HG03571 (cell line): ENCODE data around the gene MB.
"Not testable (repeated sequence)": the region's sequence is repeated elsewhere in the genome, so short reads cannot be mapped to it uniquely, and the experiment has no call there.

Experiments
- ATAC-seq: cut with Tn5 transposase; IDR thresholded peaks from one replicate; pipeline ENCODE4 v1.9.1; 2021; ENCODE audit not compliant: unreplicated experiment

Gene MB

DNA sequence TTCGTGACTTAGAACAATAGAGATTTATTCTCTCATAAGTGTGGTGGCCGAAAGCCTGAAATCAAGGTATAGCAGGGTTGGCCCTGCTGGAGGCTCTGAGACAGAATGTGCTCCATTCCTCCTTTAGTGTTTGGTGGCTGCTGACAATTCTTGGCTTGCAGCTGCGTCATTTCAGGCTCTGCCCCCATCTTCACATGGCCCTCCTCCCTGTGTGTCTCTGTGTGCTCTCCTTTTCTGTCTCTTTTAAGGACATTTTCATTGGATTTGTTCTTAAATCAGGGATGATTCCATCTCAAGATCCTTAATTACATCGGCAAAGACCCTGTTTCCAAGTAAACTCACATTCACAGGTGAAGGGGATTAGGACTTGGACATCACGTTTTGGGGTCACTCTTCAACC, 20.9 kb upstream of the MB start:
- ATAC-seq: no peak

GRCh38 chr22:35637254-35637653, 20.1 kb upstream of the MB start:
- no peak for ATAC-seq

GRCh38 chr22:35634943-35635540, 17.9 kb upstream of the MB start:
- ATAC-seq: no peak

- no peak for ATAC-seq
These were observed 16.9 kb upstream of the MB start for GRCh38 chr22:35634015-35634414.

DNA sequence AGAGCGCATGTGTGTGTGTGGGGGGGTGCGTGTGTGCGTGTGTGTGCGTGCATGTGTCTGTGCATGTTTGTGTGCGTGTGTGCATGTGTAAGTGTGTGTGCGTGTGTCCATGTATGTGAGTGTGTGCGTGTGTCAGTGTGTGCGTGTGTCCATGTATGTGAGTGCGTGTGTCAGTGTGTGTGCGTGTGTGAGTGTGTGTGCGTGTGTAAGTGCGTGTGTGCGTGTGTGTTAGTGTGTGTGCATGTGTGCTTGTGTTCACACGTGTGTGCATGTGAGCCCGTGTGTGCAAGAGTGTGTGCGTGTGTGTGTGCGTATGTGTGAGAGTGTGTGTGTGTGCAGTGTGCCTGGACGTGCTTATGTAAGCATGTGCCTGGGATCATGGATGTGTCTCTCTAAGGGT, 16.4 kb upstream of the MB start:
- ATAC-seq: no peak

DNA sequence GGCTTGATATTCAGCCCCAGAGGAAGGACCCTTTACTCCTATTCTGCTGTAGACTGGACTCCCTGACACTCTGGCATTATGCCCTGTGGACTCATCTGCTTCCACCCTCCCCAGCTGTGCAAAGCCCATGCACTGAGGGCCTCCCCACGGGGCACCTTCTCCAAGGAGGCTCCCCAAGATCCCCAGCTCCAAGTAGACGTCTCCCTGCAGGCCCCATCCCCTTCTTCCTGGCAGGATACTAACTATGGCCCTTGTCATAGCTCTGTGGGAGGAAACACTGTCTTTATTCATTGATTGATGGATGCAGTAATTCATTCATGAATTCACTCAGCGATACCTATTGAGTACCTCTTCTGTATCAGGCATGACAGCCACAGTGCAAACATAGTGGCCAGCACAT, 15.8 kb upstream of the MB start:
- ATAC-seq: no peak

- ATAC-seq: no peak
These were observed 14.5 kb upstream of the MB start for GRCh38 chr22:35631597-35631996.

DNA sequence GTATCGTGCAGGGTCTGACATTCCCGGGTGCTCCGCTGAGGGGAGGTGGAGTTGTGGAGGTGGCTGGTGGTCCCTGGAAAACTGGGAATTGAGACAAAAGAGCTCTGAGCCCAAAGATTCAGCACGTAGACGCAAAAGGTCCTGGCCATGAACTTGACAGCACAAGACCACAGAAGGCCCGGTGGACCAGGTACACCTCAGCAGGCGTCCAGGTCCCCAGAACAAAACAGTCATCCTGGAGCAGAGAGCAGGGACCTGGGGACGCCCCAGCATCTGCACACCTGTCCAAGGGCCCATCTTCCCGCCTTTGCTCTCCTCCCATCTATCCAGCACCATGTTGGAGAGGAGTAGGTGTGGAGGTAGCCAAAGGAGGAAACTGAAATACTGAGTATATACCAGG, 13.8 kb upstream of the MB start:
- no peak for ATAC-seq

GRCh38 chr22:35630387-35630793, 13.3 kb upstream of the MB start:
- no peak for ATAC-seq

DNA sequence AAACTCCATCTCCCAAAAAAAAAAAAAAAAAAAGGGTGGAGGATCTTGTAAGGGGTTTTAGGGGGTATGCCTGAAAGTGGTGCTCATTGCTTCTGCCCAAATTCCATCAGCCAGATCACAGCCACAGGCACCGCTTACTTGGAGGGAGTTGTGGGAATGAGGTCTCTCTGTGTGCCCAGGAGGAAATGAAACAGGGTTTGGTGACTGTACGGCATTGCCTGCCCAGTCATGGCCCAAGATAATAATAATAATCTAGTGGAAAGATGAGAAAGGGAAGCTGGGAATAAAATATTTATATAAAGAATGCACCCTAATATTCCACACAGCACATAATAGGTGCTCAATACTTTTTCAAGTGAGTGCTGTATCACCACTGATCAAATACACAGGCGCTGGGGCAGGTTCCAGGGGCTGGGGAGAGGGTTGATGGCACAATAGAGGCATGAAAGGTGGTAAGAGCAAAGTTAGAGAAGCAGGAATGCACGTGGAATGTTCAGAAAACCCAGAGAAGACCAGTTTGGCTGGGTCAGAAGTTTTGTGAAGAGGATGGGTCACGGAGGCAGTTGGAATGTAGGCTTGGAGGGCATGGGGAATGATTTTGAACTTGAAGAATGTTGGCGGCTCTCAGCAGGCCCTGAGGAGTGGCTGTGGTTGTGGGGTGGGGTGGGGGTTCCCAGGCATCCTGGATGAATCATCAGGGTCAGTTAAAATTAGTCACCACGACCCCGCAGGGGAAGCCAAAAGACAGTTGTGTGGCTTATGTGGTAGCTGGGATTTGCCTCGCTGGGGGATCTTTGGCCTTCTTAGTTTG, 12.5 kb upstream of the MB start:
- ATAC-seq: no peak

GRCh38 chr22:35628732-35629131, 11.6 kb upstream of the MB start:
- no peak for ATAC-seq

DNA sequence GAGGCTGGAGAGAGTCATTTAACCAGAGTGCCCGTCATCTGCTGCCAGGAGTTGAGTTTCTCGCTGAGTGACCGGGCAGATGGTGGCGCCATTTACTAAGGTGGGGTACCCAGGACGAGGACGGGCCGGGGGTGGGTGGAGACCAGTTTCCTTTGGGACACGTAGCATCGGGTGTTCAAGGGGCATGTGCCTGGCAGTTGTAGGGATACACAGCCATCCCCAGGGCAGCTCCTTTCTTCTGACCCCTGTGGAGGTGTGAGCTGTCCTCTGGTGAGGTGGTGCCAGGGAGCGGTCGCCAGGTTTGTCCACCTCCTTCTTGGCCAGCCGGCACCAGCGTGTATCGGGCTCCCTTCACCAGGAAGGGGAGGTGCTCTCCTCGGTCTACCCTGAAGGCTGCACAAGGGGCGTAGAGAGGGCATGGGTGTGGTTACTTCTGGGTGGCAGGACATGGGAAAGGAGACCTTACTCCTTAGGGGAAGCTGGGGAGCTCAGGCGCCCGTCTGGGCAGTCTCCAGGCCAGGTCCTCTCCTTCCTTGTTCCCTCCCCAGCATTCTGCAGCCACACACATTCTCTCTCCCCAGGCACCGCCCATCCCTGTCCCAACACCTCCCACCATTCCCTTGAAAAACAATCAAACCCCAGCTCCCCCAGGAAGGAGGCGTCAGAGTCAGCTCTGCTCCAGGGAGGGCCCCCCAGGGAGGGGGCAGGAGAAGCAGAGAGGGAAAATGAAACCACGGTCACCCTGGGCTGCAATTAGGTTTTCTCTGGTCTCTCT, 10.3 kb upstream of the MB start:
- ATAC-seq: no peak

DNA sequence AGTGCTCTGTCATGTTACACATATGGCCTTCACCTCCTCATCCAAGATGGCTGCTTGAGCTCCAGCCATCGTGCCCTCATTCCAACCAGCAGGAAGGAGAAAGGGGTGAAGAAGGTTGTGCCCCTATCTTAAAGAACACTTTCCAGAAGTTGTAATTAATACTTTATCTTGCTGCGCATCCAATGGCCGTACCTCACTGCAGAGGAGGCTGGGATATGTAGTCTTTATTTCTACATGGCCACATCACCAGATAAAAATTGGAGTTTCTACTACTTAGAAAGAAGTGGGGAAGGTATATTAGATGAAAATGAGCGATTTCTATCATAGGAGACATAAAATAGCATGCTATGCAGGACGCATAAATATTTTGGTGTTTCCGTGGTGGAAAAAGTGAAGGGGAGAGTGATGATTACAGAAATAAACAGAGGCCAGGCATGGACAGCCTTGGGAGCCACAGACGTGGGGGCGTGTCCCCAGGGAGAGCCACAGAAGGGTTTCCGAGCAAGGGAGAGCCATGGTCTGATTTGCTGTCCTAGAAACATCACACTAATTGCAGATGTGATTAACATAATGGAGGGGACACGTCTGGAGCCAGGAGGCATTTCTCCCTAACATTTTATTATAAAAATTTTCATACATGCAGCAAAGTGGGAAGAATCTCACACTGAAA, 8.8 kb upstream of the MB start:
- ATAC-seq: no peak

- ATAC-seq: no peak
These were observed 7.4 kb upstream of the MB start for GRCh38 chr22:35624547-35624946.

- not testable (repeated sequence) for ATAC-seq
These were observed 6.8 kb upstream of the MB start for GRCh38 chr22:35623885-35624284.

DNA sequence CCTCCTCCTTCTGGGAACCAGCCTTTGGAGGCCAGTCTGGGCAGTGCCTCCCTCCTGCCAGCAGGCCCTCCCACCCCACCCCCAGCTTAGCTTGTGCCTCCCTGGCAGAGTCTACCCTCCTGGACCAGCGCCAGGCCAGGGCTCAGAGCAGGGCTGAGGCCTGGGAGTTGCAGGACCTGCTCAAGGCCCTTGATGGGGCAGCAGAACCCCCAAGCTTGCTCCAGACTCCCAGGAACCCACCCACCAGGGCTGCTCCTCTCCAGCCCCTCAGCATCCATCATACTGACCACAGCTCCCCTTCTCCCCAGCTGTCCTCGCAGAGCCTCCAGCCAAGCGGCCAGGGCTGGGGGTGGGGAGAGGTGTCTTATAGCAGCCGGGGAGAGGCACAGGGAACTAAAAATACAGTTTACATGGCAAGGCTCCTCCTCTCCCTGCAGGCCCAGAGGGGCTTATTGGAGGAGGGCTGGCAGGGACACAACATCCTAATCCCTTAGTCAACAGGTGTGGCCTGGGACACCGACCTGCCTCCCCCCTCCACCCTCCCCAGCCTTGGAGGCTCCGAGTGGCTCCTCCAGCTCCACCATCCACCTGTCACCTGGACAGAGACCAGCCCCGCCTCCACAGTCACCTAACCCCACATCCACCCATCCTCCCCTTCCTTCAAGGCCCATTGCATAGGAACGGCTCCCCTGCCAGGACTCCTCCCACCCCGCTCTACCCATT, 5.2 kb upstream of the MB start:
- no peak for ATAC-seq

DNA sequence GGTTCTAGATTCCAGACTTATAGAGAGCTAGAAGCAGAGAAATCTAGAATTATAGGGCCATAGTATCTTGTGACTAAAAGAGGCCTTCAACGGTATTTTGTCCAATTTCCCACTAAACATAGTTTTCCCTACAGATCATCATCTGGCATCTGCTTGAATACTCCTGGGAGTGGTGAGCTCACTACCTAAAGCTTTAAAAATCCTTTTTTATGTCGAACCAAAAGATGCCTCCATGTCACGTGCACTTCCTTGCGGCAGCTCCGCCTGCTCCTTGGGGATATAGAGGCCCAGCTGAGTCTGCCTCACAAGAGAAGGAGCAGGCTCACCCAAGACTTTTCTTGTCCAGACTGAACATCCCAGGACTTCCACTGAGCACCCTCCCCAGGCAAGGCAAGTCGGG, 4.3 kb upstream of the MB start:
- no peak for ATAC-seq

DNA sequence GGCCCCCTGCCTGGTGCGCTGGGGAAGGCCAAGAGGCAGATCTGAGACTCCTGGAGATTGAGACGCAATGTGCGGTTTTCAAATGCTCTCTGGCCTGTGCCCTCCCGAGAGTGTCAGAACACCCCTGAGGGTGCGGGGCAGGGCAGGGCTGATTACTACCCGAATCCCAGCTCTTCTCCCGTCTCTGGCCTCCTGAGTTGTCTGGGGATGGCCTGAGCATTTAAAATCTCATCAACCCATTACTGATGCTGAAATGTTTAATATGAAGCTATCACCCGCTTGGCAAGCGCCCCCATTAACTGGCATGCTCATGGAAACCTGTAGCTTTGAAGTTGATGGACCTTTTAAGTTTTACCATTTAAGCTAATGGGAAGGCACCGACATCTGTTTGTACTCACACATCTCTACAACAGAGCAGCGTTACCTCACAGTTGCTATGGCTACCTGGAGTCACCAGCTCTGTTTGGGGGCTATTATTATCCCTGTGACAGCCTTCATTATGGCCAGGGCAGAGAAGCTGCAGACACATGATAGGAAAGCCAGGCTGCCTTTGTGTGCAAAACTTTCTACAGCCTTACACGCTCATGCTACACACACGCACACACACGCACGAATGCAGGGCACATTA, 3.6 kb upstream of the MB start:
- no peak for ATAC-seq

- no peak for ATAC-seq
These were observed 2.4 kb upstream of the MB start for GRCh38 chr22:35619336-35620094.
